IMR-90 (cell line): Measurements from ENCODE around the gene IRAK3. TPM values are rescaled to one million over a fixed set of nuclear protein-coding genes. Genes with fewer than 3 reads are reported as not detected.

Experiments used
- ATAC-seq: fragments of 200-7000 bp; cut with Tn5 transposase; 2 replicates; pipeline ENCODE4 v1.9.1; 2020; ENCODE audit warnings: low read depth, mild to moderate bottlenecking, moderate library complexity
- BruUV-seq: library from RNA; stranded (reverse); fragments of 400-500 nt; replicated peaks from 2 replicates; lab custom pipeline; 2021; lab: Mats Ljungman, UMichigan
- CTCF ChIA-PET: fragments of 300-600 bp; formaldehyde crosslinking; extraction: SDS; loops from one replicate; lab custom pipeline; 2021; ENCODE audit warnings: antibody characterized with exemption; lab: Yijun Ruan, JAX
- POLR2A ChIA-PET: fragments of 300-600 bp; sonication (Branson Sonifier 250); formaldehyde crosslinking; loops from one replicate; lab custom pipeline; 2022; ENCODE audit warnings: antibody characterized with exemption; ENCODE audit not compliant: unreplicated experiment; lab: Charles Lee
- DNase-seq: peaks from one replicate; pipeline ENCODE4 v3.0.0; 2013
- H2AFZ ChIP-seq: replicated peaks from 2 replicates; pipeline ENCODE3; 2013; ENCODE audit warnings: low read length, mild to moderate bottlenecking; ENCODE audit not compliant: poor library complexity
- H2AK5ac ChIP-seq: 2 replicates; pipeline ENCODE4 v1.6.1; 2013; ENCODE audit warnings: low read depth, low read length, inconsistent platforms
- H2AK9ac ChIP-seq: replicated peaks from 2 replicates; pipeline ENCODE3; 2013; ENCODE audit warnings: mild to moderate bottlenecking, low read depth, low read length, moderate library complexity; ENCODE audit not compliant: poor library complexity
- H2BK120ac ChIP-seq: 2 replicates; pipeline ENCODE4 v1.6.1; 2013; ENCODE audit warnings: low read depth, low read length, inconsistent platforms
- H2BK15ac ChIP-seq: 3 replicates; pipeline ENCODE4 v1.6.1; 2013; ENCODE audit warnings: low read depth, low read length, inconsistent platforms
- H2BK20ac ChIP-seq: 2 replicates; pipeline ENCODE4 v1.6.1; 2013; ENCODE audit warnings: low read depth, mild to moderate bottlenecking, inconsistent platforms, low read length, moderate library complexity
- H2BK5ac ChIP-seq: 2 replicates; pipeline ENCODE4 v1.6.1; 2013; ENCODE audit warnings: mild to moderate bottlenecking, low read depth, low read length, inconsistent platforms; ENCODE audit not compliant: poor library complexity, severe bottlenecking
- H3K14ac ChIP-seq: replicated peaks from 2 replicates; pipeline ENCODE4 v1.6.1; 2013; ENCODE audit warnings: low read depth, low read length, inconsistent platforms
- H3K18ac ChIP-seq: 2 replicates; pipeline ENCODE4 v1.6.1; 2013; ENCODE audit warnings: low read depth, low read length, control low read depth
- H3K23ac ChIP-seq: 2 replicates; pipeline ENCODE4 v1.6.1; 2013; ENCODE audit warnings: low read depth, low read length, inconsistent platforms
- H3K27ac ChIP-seq: 2 replicates; pipeline ENCODE4 v1.5.1; 2013; ENCODE audit warnings: mild to moderate bottlenecking, control low read depth, low read length; ENCODE audit not compliant: insufficient read depth
- H3K27me3 ChIP-seq: 2 replicates; pipeline ENCODE4 v1.6.1; 2013; ENCODE audit warnings: low read length; ENCODE audit not compliant: control insufficient read depth, insufficient read depth
- H3K36me3 ChIP-seq: 2 replicates; pipeline ENCODE4 v1.6.1; 2013; ENCODE audit warnings: low read length, mixed read lengths; ENCODE audit not compliant: control insufficient read depth, insufficient read depth
- H3K4ac ChIP-seq: 2 replicates; pipeline ENCODE4 v1.6.1; 2013; ENCODE audit warnings: low read depth, low read length, inconsistent platforms
- H3K4me1 ChIP-seq: 2 replicates; pipeline ENCODE4 v1.6.1; 2013; ENCODE audit warnings: low read length, mixed read lengths; ENCODE audit not compliant: control insufficient read depth, insufficient read depth
- H3K4me2 ChIP-seq: 2 replicates; pipeline ENCODE4 v1.6.1; 2013; ENCODE audit warnings: low read depth, mild to moderate bottlenecking, control low read depth, low read length, moderate library complexity
- H3K4me3 ChIP-seq: 2 replicates; pipeline ENCODE4 v1.5.1; 2013; ENCODE audit warnings: low read depth, mild to moderate bottlenecking, control low read depth, low read length, moderate library complexity; ENCODE audit not compliant: insufficient read depth
- H3K56ac ChIP-seq: 2 replicates; pipeline ENCODE4 v1.6.1; 2013; ENCODE audit warnings: low read length, inconsistent platforms; ENCODE audit not compliant: insufficient read depth; ENCODE audit errors: extremely low read depth
- H3K79me1 ChIP-seq, 2 experiments: 2 replicates each; pipeline ENCODE4 v1.6.1; 2013; ENCODE audit warnings: low read length in 2 of 2, inconsistent platforms in 1 of 2, low read depth in 1 of 2
- H3K9ac ChIP-seq: 2 replicates; pipeline ENCODE4 v1.6.1; 2013; ENCODE audit warnings: low read depth, low read length, control low read depth
- H3K9me1 ChIP-seq: 2 replicates; pipeline ENCODE4 v1.6.1; 2013; ENCODE audit warnings: low read length, inconsistent platforms; ENCODE audit not compliant: insufficient read depth
- H3K9me3 ChIP-seq: 2 replicates; pipeline ENCODE4 v1.6.1; 2013; ENCODE audit warnings: low read length; ENCODE audit not compliant: control insufficient read depth, insufficient read depth
- H4K20me1 ChIP-seq: 2 replicates; pipeline ENCODE4 v1.6.1; 2013; ENCODE audit warnings: low read length, inconsistent platforms; ENCODE audit not compliant: insufficient read depth
- H4K5ac ChIP-seq: 2 replicates; pipeline ENCODE4 v1.6.1; 2013; ENCODE audit warnings: mild to moderate bottlenecking, low read depth, low read length, control low read depth
- H4K8ac ChIP-seq, 2 experiments: 2 replicates each; pipeline ENCODE4 v1.6.1; 2013; ENCODE audit warnings: low read depth in 2 of 2, low read length in 2 of 2, control low read depth in 1 of 2, inconsistent platforms in 1 of 2
- H4K91ac ChIP-seq: 2 replicates; pipeline ENCODE4 v1.6.1; 2013; ENCODE audit warnings: low read depth, low read length, inconsistent platforms; ENCODE audit not compliant: insufficient read depth
- CHD1 ChIP-seq: IDR thresholded peaks from 2 replicates; pipeline ENCODE4 v1.6.1; 2012; ENCODE audit warnings: low read depth, low read length, improper control_type of control experiment
- ELK1 ChIP-seq: fragments of 150-350 bp; IDR thresholded peaks from 2 replicates; pipeline ENCODE4 v1.6.1; 2016; ENCODE audit warnings: low read depth, mild to moderate bottlenecking, low read length, moderate library complexity, borderline replicate concordance
- MAFK ChIP-seq: IDR thresholded peaks from 2 replicates; pipeline ENCODE4 v1.6.1; 2012; ENCODE audit warnings: low read depth, low read length, improper control_type of control experiment
- MAZ ChIP-seq: IDR thresholded peaks from 2 replicates; pipeline ENCODE4 v1.6.1; 2012; ENCODE audit warnings: low read depth, mild to moderate bottlenecking, low read length, improper control_type of control experiment, moderate library complexity, borderline replicate concordance
- NFE2L2 ChIP-seq: fragments of 150-350 bp; IDR thresholded peaks from 2 replicates; pipeline ENCODE4 v1.6.1; 2016; ENCODE audit warnings: low read depth, mild to moderate bottlenecking, low read length
- POLR2A ChIP-seq: IDR thresholded peaks from 2 replicates; pipeline ENCODE4 v1.6.1; 2012; ENCODE audit warnings: mild to moderate bottlenecking, low read depth, low read length
- dilution Hi-C: fragments of 300-500 bp; cut with HindIII; formaldehyde crosslinking; loops from one replicate; pipeline ENCODE4 v1.14.3; 2018; ENCODE audit warnings: low sequenced_read_pairs; ENCODE audit not compliant: unreplicated experiment
- in situ Hi-C: fragments of 300-500 bp; cut with MboI; formaldehyde crosslinking; loops from 3 replicates; pipeline ENCODE4 v1.14.3; 2019; ENCODE audit warnings: low sequenced_read_pairs, inconsistent platforms, mixed read lengths
- intact Hi-C: fragments of 100-400 bp; cut with micrococcal nuclease; formaldehyde crosslinking; loops from 2 replicates; pipeline ENCODE4 v1.10.0; 2022
- polyA plus RNA-seq, 3 experiments: library from polyadenylated mRNA; depleted of rRNA; stranded (reverse); fragments of >200 nt; gene quantifications; 2 replicates each; pipeline ENCODE4 v1.2.3, GENCODE V29; 2012; ENCODE audit warnings: low replicate concordance in 1 of 3
- total RNA-seq: library from RNA; depleted of rRNA; stranded (reverse); fragments of >200 nt; gene quantifications from 2 replicates; pipeline ENCODE4 v1.2.3, GENCODE V29; 2012
- TF ChIP-seq, protein P1 (sequence below): fragments of 150-350 bp; IDR thresholded peaks from 2 replicates; pipeline ENCODE4 v1.6.1; 2017; ENCODE audit warnings: mild to moderate bottlenecking, antibody characterized with exemption, low read length, low read depth
- TF ChIP-seq, protein P2 (sequence below): conservative IDR thresholded peaks from 2 replicates; pipeline ENCODE4 v1.5.1; 2012; ENCODE audit warnings: mild to moderate bottlenecking, low read depth, low read length, improper control_type of control experiment

The IRAK3 gene
- total and polyA plus RNA-seq, 2 of the 4 experiments (the other 2 are of a cell fraction): 0.53 to 0.72 TPM

DNA sequence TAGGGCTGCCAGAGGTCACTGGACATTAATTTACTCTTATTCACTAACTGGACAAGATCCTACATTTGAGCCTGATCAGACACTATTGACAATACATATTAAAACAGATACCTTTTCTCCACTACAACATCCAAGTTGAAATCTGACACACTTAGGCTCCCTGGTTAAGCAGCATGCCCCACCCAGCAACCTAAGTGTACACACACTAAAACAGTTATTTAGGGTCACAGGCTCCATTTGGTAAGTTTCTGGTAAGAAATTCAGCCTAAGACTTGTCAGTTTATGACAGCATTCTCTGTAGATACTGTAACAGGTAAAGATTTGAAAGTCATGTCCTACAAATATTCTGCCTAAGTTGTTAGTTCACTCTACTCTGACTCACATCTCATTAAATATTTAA is 46.2 kb upstream of the IRAK3 start:
- H3K56ac ChIP-seq: no peak overlapping the region
- DNase-seq (no peak), ATAC-seq (no peak)
- H3K4ac ChIP-seq: no peak overlapping the region
- no peak overlapping the region for H2BK120ac ChIP-seq
- no TSS peak for BruUV-seq
- H2BK15ac ChIP-seq: no peak overlapping the region
- in situ Hi-C loops (no loop called here), intact Hi-C loops (no loop called here), dilution Hi-C loops (no loop called here)
- no peak overlapping the region for H4K91ac ChIP-seq
- no peak overlapping the region for H2AFZ ChIP-seq
- no peak overlapping the region for H4K5ac ChIP-seq
- peaks cover 33 to 42% of the 10 kb centered on the region in 2 experiments for H3K79me1 ChIP-seq
- no peaks in the 10 kb centered on the region for H4K20me1 ChIP-seq
- H3K36me3 ChIP-seq: peaks cover 16% of the 10 kb centered on the region
- no peak overlapping the region for H2AK9ac ChIP-seq
- ChIA-PET CTCF (no interaction called here), POLR2A (no interaction called here)
- H2BK5ac ChIP-seq: no peak overlapping the region
- H2AK5ac ChIP-seq: no peak overlapping the region
- no peak overlapping the region for H4K8ac ChIP-seq
- no peaks in the 10 kb centered on the region for H3K9me1 ChIP-seq
- H3K4me3 ChIP-seq: no peak overlapping the region
- H3K27ac ChIP-seq: no peak overlapping the region
- H3K9ac ChIP-seq: no peak overlapping the region
- no peaks in the 10 kb centered on the region for H3K4me1 ChIP-seq
- H3K18ac ChIP-seq: no peak overlapping the region
- H3K27me3 ChIP-seq: no peaks in the 10 kb centered on the region
- no peak overlapping the region for H3K23ac ChIP-seq
- H3K4me2 ChIP-seq: no peak overlapping the region
- H2BK20ac ChIP-seq: no peak overlapping the region
- TF ChIP-seq ELK1 (no peak), NFE2L2 (no peak), MAZ (no peak), POLR2A (no peak), MAFK (no peak), CHD1 (no peak)
- TF ChIP-seq, protein P1, sequence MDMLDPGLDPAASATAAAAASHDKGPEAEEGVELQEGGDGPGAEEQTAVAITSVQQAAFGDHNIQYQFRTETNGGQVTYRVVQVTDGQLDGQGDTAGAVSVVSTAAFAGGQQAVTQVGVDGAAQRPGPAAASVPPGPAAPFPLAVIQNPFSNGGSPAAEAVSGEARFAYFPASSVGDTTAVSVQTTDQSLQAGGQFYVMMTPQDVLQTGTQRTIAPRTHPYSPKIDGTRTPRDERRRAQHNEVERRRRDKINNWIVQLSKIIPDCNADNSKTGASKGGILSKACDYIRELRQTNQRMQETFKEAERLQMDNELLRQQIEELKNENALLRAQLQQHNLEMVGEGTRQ: no peak
- TF ChIP-seq, protein P2, sequence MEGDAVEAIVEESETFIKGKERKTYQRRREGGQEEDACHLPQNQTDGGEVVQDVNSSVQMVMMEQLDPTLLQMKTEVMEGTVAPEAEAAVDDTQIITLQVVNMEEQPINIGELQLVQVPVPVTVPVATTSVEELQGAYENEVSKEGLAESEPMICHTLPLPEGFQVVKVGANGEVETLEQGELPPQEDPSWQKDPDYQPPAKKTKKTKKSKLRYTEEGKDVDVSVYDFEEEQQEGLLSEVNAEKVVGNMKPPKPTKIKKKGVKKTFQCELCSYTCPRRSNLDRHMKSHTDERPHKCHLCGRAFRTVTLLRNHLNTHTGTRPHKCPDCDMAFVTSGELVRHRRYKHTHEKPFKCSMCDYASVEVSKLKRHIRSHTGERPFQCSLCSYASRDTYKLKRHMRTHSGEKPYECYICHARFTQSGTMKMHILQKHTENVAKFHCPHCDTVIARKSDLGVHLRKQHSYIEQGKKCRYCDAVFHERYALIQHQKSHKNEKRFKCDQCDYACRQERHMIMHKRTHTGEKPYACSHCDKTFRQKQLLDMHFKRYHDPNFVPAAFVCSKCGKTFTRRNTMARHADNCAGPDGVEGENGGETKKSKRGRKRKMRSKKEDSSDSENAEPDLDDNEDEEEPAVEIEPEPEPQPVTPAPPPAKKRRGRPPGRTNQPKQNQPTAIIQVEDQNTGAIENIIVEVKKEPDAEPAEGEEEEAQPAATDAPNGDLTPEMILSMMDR: no peak
- H3K14ac ChIP-seq: no peak overlapping the region
- peaks cover 6% of the 10 kb centered on the region for H3K9me3 ChIP-seq
